MV-4-11 (cell line): Measurements from ENCODE around the gene LPAR4.
"Not testable (repeated sequence)": the region's sequence is repeated elsewhere in the genome, so short reads cannot be mapped to it uniquely, and the experiment has no call there.

ENCODE experiments used
- DNase-seq: peaks from one replicate; lab custom pipeline; 2025; lab: John Stamatoyannopoulos, UW

Gene LPAR4, protein sequence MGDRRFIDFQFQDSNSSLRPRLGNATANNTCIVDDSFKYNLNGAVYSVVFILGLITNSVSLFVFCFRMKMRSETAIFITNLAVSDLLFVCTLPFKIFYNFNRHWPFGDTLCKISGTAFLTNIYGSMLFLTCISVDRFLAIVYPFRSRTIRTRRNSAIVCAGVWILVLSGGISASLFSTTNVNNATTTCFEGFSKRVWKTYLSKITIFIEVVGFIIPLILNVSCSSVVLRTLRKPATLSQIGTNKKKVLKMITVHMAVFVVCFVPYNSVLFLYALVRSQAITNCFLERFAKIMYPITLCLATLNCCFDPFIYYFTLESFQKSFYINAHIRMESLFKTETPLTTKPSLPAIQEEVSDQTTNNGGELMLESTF

DNA sequence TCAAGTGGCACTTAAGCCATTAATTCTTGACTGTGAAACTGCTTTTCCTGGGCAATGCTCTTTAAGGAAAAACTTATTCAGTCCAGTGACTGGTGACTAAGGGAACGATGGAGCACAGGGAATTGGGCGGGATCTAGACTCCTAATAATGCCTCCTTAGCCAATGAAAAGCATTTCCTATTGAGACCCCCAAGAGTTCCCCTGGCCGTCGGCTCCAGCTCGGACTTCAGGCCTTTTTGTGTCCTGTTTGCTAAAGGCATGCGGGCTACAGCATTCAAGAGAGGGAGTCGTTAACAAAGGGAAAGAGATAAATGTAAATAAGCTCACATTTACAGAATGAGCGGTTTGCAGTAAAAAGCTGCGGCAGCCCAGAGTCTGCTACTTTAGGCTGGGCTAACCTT, at the start of gene LPAR4:
Gene LPAR4 (plus strand): TSS at position 232 of the 400 bp plus-strand sequence. CDS start 7,150 bp downstream, outside the sequence.
- no peak for DNase-seq

DNA sequence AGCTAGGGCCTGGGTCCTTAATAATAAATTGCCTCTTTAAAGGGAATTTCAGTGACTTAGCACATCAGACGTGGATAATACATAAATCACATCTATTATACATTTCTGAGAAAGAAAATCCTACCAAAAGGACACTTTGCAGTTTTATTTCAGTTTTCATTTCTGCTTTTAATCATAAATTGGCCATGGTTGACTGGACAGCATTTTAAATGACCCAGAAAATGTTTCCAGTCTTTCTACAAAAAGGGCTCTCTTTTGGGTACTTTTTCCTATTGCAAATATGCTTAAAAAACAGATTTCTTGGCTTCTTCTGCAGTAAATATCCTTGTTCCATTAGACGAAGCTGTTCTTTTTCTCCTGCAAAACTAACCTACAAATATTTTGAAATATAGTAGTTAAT, 41.4 kb upstream of the LPAR4 start:
- no peak for DNase-seq

DNA sequence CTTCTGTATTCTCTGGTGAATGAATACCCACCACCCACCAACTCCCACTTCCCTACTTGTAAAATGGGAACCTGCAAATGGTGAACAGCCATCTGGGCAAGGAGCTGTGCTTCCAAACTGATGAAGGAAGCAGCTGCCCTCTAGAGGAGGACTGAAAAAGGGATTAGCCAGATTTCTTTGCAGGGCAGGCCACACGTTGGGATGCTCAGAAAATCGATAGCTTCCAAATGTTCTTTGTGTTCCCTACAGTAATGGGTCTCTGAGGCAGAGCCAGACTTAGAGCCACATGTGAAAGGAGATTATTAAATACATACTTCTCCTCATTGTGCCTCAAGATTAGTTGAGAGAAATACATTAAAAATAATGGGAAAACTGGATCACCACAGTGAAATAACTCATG, 39.3 kb upstream of the LPAR4 start:
- peak; percentile 80 for DNase-seq

DNA sequence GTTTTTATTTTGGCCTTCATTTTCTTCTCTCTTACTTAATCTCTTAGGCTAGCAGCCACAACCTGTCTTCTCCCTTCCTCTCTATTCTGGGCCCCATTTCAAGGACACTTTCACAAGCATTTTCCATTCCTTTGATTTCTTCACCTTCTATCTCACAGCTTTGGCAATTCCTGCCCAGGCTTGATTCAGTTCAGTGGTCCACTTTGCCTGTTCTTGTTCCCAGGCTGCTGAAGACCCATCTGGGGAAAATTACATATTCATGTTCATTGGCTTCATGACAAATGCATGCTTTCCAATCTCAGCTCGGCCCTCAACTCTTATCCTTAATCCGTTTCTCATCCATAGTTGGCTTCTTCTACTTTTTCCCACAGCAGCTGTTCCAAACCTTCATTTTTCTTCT, 38.7 kb upstream of the LPAR4 start:
- no peak for DNase-seq

DNA sequence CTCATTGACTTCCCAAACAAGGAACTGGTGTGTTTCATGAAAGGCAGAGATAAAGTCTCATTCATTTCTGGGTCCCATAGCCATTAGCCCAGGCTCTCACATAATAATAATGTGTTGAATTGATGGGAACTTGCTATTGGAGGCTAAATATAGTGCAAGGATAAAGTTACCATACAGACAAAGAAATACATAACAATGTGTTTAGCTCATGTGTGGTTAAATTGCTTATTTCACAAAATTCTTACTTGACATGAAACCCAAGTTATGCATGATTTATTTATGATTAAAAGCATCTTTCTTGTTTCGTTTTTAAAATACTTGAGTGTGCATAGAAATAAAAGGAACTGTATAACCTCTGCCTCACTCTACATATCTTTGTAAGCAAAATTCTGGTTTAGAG, 37.3 kb upstream of the LPAR4 start:
- no peak for DNase-seq

DNA sequence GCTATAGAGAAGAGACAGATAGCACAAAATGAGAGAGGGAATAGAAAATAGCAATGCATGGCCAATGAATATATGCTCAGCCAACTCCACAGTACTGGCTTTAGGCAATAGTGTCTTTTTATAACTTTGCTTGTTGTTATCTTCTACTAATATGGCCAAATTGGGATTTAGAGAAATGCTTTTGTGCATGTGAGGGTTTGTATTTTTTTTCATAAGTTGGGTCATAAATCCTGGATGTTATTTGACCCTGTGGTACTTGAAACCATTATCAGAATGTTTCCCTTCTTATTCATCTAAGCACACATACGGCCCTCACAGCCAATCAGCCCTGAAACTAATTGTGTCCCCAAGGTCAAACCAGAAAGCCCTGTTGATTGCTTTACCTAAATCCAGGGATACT, 35.2 kb upstream of the LPAR4 start:
- DNase-seq, result no peak

DNA sequence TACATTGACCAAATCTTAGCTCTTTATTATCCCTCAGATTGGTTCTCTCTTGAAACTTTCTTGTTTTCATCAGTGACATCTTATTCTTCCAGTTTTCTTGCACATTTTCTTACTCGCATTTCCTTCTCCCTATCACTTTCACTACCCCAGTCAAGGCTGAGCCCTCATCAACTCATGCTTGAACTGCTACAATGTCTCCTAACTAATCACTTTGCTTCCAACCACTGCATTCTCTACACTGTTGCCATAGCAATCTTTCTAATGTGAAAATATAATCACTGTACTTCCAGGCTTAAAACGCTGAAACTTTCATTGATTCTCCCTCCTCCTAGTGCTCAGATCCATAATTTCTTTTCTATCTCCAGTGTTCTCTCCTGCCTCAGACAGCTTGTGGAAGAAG, 22.2 kb upstream of the LPAR4 start:
- DNase-seq, result peak; percentile 29

DNA sequence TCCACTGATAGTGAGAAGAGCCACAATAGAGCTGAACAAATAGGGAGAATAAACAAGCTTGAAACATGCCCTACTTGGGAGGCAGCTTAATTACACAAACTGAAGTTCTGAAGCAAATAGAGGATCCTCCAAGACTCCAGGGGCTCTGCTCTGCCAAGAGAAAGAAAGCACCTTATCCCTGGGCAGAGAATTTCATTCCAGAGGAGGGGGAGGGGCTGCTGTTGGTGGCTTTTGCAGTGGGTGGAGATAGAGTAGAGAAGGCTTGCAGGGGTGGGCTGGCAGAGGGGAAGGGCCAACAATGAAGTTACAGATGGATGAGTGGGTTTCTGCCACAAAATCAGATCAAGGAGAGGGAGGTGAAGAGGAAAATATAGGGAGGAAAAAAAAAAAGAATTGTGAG, 1.0 kb upstream of the LPAR4 start:
- no peak for DNase-seq

DNA sequence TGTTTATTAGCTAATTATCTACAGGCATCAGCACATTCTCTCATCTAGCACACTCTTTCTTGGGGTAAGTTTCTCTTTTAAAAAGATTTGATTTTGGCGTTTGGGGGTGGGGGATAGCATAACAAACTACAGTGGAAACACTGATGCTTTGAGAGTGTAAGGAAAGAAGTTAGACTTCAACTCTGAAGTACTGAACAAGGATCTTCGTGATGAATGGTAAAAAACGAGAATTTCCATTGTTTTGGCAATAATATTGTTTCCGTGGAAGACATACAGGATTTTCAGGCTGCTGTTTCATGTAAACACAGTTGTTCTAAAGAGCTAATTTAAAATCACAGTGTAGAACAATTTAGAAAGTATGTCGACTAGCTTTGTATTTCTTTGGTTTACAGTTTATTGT, 451 bp downstream of the LPAR4 start:
- no peak for DNase-seq

DNA sequence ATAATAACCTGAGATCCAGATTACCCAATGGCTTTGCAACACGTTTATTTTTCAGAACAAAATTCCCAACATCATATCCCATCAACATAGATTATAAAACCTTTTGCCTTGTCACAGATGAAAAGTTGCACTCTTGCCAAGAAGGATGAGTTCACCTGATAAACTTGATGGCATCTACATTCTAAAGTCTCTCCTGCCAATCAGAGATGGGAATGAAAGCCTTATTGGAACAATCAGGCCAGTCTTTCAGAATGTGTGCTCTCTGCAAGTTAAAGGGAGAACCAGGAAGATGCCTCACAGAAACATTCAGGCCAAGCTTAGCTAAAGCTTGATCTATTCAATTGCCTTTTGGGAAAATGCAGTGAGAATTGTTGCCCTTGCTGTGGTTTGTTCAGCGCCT, 1.3 kb downstream of the LPAR4 start:
- DNase-seq, result no peak

DNA sequence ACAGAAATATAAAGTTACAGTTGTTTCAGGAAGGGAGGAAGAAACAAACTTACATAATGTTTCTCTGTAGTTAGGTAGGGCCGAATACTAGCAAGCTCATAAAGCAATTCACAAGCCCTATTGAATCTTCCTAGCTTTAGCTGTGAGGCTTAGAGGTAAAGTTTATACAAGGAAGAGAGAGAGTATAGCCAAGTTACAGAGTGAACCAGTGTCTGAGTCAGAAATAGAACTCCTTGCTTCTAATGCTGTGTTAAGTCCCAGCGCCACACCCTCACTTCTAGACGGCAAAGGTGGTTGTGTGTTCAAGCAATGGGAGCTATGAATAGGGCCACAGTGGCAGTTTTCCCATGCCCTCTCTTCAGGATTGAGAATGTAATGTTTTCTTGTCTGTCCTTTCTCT, 6.1 kb downstream of the LPAR4 start:
- peak; percentile 19 for DNase-seq

DNA sequence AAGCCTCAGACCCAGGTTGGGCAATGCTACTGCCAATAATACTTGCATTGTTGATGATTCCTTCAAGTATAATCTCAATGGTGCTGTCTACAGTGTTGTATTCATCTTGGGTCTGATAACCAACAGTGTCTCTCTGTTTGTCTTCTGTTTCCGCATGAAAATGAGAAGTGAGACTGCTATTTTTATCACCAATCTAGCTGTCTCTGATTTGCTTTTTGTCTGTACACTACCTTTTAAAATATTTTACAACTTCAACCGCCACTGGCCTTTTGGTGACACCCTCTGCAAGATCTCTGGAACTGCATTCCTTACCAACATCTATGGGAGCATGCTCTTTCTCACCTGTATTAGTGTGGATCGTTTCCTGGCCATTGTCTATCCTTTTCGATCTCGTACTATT, 7.4 kb downstream of the LPAR4 start:
- peak; percentile 85 for DNase-seq

DNA sequence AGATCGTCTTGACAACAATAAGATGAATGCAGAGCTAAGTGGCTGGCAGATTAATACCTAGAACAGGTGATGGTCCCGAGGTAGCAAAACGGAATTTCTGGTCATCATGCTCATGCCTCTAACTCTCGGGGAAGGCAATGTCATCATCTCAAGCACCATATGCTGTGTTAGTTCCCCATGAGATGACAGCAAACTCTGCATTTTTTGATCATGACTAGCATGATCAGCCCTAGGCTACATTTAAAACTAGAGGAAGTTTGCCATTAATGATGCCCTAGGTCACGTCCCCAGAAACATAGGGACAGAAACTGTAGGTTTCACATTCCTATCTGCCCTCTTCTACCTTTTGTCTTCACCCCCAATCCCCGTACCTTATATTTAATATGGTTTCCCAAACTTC, 11.6 kb downstream of the LPAR4 start:
- no peak for DNase-seq

DNA sequence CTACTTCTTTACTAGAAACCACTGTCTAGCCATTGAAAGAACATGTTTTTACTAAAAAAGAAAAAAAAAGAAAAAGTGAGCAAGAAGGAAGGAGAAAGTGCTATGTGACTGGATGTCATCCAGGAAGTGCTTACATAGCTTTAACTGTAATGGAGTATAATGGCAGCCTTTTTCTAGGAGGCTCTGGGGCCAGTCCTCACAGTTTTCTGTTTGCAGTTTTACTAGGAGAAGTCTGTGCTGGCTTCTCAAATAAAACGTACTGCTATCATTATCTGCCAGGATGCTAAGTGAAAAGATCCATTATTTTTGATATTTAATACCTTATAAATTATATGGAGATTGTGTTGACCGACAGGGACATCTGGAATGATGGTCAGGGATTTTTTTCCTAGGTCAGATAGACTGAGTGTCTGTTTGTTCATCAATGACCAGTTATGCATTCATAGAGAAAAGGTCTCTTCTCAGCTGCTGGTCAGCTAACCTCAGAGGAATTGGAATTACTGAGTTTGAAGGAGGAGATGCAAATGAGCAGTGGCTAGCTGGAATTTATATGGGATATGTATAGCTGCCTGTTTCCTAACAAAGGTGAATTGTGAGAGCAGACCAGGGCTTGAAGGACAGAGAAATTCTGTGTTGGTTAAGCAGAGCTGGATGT, 21.7 kb downstream of the LPAR4 start:
- no peak for DNase-seq

DNA sequence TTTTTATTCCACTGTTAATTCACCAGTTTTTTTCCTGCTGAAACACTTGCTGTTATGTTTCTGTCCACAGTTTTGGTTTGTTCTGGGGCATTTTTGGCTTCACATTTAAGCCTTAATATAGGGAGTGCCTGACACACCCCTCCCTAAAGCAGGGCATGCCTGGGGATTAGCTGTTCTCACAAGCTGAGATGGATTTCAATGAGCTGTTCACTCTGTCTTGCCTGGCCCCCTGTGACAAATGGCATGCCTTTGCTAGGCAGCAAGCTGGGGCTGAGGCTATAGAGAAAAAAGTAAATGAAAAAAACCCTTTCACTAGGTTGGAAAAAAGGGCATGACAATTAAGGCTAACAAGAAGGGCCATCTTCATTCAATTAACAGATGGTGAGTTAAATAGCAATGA, 22.4 kb downstream of the LPAR4 start:
- DNase-seq, result no peak

DNA sequence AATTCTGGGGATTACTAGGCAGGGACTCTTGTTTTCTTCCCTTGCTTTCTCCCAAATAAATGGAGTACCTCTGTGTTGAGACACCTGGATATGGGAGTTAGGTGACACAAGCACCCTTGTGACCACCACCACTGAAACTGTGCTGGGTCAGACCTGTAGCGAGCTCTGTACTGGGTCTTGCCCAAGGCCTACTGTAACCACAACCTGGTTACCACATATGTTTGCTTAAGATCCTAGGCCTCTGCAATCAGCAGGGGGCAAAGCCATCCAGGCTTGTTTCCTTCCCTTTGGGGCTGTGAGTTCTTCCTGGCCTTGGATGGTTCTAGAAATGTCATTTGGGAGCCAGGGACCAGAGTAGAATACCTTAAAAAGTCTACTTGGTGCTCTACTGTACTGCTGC, 49.4 kb downstream of the LPAR4 start:
- DNase-seq, result no peak

DNA sequence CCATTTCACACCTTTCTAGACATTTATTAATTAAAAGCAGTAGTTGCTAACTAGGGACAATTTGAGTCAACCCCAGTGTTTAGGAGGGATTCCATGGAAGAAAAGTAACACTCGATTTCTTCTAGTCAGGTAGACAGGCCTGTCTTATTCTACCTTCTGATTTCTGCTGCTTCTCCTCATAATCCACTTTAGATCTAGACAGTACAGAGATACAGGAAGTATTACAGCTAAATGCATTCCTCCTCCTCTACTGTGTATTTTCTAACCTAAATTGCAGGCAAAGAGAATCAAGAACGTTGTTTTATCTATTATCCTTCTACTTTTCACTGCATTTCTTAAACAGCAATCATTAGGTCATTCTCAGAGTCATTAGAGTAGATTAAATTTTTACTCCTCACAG, 52.6 kb downstream of the LPAR4 start:
- DNase-seq, result no peak

DNA sequence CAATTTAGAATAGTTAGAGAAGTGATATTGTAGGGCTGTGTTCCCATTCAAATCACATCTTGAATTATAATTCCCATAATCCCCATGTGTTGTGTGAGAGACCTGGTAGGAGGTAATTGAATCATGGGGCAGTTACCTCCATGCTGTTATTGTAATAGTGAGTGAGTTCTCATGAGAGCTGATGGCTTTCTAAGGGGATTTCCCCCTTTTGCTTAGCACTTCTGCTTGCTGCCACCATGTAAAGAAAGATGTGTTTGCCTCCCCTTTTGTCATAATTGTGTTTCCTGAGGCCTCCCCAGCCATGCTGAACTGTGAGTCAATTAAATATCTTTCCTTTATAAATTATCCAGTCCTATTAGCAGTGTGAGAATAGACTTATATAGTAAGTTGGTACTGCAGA, 53.2 kb downstream of the LPAR4 start:
- no peak for DNase-seq

DNA sequence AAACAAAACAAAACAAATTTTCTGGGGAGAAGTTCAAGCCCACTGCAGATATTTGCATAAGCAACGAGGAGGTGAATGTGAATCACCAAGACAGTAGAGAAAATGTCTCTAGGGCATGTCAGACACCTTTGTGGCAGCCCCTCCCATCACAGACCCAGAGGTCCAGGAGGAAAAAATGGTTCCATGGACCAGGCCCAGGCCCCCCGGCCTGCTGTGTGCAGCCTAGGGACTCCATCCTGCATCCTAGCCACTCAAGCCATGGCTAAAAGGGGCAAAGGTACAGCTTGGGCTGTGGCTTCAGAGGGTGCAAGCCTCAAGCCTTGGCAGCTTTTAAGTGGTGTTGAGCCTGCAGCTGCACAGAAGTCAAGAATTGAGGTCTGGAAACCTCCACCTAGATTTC, 54.0 kb downstream of the LPAR4 start:
- DNase-seq, result no peak

DNA sequence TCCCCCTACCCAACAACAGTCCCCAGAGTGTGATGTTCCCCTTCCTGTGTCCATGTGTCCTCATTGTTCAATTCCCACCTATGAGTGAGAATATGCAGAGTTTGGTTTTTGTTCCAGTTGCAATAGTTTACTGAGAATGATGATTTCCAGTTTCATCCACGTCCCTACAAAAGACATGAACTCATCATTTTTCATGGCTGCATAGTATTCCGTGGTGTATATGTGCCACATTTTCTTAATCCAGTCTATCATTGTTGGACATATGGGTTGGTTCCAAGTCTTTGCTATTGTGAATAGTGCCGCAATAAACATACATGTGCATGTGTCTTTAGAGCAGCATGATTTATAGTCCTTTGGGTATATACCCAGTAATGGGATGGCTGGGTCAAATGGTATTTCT, 55.0 kb downstream of the LPAR4 start:
- not testable (repeated sequence) for DNase-seq
